Dendritic cell treated with granulocyte-macrophage colony-stimulating factor and Interleukin-4, amounts not matched to agents 40 ng/mL and 50 ng/mL, for 4 days (primary cell): ENCODE measurements around the gene MS4A3.
"Not testable (repeated sequence)": the region's sequence is repeated elsewhere in the genome, so short reads cannot be mapped to it uniquely, and the experiment has no call there.

Experiments
- H3K27ac Mint-ChIP-seq: one replicate; pipeline ENCODE4 v1.8.0; 2022; ENCODE audit warnings: mild to moderate bottlenecking, mixed read lengths
- H3K27me3 Mint-ChIP-seq: one replicate; pipeline ENCODE4 v1.8.0; 2022; ENCODE audit warnings: mild to moderate bottlenecking, mixed read lengths
- H3K36me3 Mint-ChIP-seq: one replicate; pipeline ENCODE4 v1.8.0; 2022; ENCODE audit warnings: low read depth, mixed read lengths
- H3K4me1 Mint-ChIP-seq: one replicate; pipeline ENCODE4 v1.8.0; 2022; ENCODE audit warnings: low read depth, mixed read lengths
- H3K4me3 Mint-ChIP-seq: one replicate; pipeline ENCODE4 v1.8.0; 2022; ENCODE audit warnings: mild to moderate bottlenecking, moderate library complexity, mixed read lengths
- H3K9me3 Mint-ChIP-seq: one replicate; pipeline ENCODE4 v1.8.0; 2022; ENCODE audit warnings: mixed read lengths
- intact Hi-C: fragments of 100-400 bp; cut with micrococcal nuclease; formaldehyde crosslinking; loops from one replicate; pipeline ENCODE4 v1.15.0; 2022

Gene MS4A3

GRCh38 chr11:60056349-60056969 is at the start of gene MS4A3:
Gene MS4A3, plus strand, starts transcription at chr11:60056665. Its CDS starts 4,496 bp downstream, at chr11:60061161.
- Mint-ChIP-seq H3K36me3 (no peaks in the 10 kb centered on the region), H3K27ac (no peak within 1 kb of the TSS), H3K4me3 (no peak within 1 kb of the TSS), H3K27me3 (no peaks in the 10 kb centered on the region), H3K4me1 (peaks cover 48% of the 10 kb centered on the region), H3K9me3 (no peaks in the 10 kb centered on the region)
- intact Hi-C loops, result no loop called here

GRCh38 chr11:60016881-60017280 is 39.6 kb upstream of the MS4A3 start, which contains the start of gene OOSP4B:
Gene OOSP4B, plus strand, starts transcription at chr11:60017181.
- Mint-ChIP-seq H3K4me3 (no peak within 1 kb of the TSS), H3K4me1 (no peaks in the 10 kb centered on the region), H3K27ac (no peak within 1 kb of the TSS)

GRCh38 chr11:60018058-60018457 is 38.4 kb upstream of the MS4A3 start:
- H3K4me1 Mint-ChIP-seq, result no peaks in the 10 kb centered on the region
- H3K27ac Mint-ChIP-seq, result no peak overlapping the region
- no peaks in the 10 kb centered on the region for H3K9me3 Mint-ChIP-seq
- no peaks in the 10 kb centered on the region for H3K36me3 Mint-ChIP-seq
- H3K27me3 Mint-ChIP-seq, result no peaks in the 10 kb centered on the region
- no peak overlapping the region for H3K4me3 Mint-ChIP-seq
- intact Hi-C loops, result no loop called here

More at GRCh38 chr11:60016881-60017280, 39.6 kb upstream of the MS4A3 start, which contains the start of gene OOSP4B:
- H3K9me3 Mint-ChIP-seq, result no peaks in the 10 kb centered on the region
- H3K27me3 Mint-ChIP-seq, result no peaks in the 10 kb centered on the region
- intact Hi-C loops, result no loop called here
- no peaks in the 10 kb centered on the region for H3K36me3 Mint-ChIP-seq

- H3K27ac Mint-ChIP-seq, H3K4me1 Mint-ChIP-seq, H3K4me3 Mint-ChIP-seq, H3K27me3 Mint-ChIP-seq, H3K36me3 Mint-ChIP-seq, H3K9me3 Mint-ChIP-seq, intact Hi-C loops: not testable (repeated sequence)
These were observed 36.1 kb upstream of the MS4A3 start for GRCh38 chr11:60020376-60020775.

GRCh38 chr11:60029015-60029632 is 27.3 kb upstream of the MS4A3 start:
- no peaks in the 10 kb centered on the region for H3K36me3 Mint-ChIP-seq
- no peak overlapping the region for H3K27ac Mint-ChIP-seq
- no peaks in the 10 kb centered on the region for H3K9me3 Mint-ChIP-seq
- H3K4me1 Mint-ChIP-seq, result no peaks in the 10 kb centered on the region
- no peak overlapping the region for H3K4me3 Mint-ChIP-seq
- intact Hi-C loops, result no loop called here
- no peaks in the 10 kb centered on the region for H3K27me3 Mint-ChIP-seq

GRCh38 chr11:60040109-60040508 is 16.4 kb upstream of the MS4A3 start, which contains the start of gene OOSP2:
Gene OOSP2, plus strand, starts transcription at chr11:60040409. Its CDS starts 51 bp downstream, at chr11:60040460.
- Mint-ChIP-seq H3K27me3 (no peaks in the 10 kb centered on the region), H3K9me3 (no peaks in the 10 kb centered on the region), H3K4me3 (no peak within 1 kb of the TSS), H3K27ac (no peak within 1 kb of the TSS), H3K4me1 (no peaks in the 10 kb centered on the region), H3K36me3 (no peaks in the 10 kb centered on the region)
- intact Hi-C loops, result no loop called here

GRCh38 chr11:60050422-60050821 is 6.0 kb upstream of the MS4A3 start:
- H3K9me3 Mint-ChIP-seq, H3K27me3 Mint-ChIP-seq, intact Hi-C loops, H3K4me3 Mint-ChIP-seq, H3K27ac Mint-ChIP-seq, H3K4me1 Mint-ChIP-seq, H3K36me3 Mint-ChIP-seq: not testable (repeated sequence)

- H3K27me3 Mint-ChIP-seq, H3K36me3 Mint-ChIP-seq, H3K4me3 Mint-ChIP-seq, H3K9me3 Mint-ChIP-seq, intact Hi-C loops, H3K27ac Mint-ChIP-seq: not testable (repeated sequence)
- H3K4me1 Mint-ChIP-seq, result peaks cover 12% of the 10 kb centered on the region
These were observed 5.6 kb upstream of the MS4A3 start for GRCh38 chr11:60050839-60051238.

- intact Hi-C loops, result no loop called here
- no peaks in the 10 kb centered on the region for H3K9me3 Mint-ChIP-seq
- H3K36me3 Mint-ChIP-seq, result no peaks in the 10 kb centered on the region
- no peak overlapping the region for H3K27ac Mint-ChIP-seq
- H3K4me3 Mint-ChIP-seq, result no peak overlapping the region
- H3K27me3 Mint-ChIP-seq, result no peaks in the 10 kb centered on the region
- peaks cover 55% of the 10 kb centered on the region for H3K4me1 Mint-ChIP-seq
These were observed 2.6 kb downstream of the MS4A3 start for GRCh38 chr11:60059052-60059451.

GRCh38 chr11:60059521-60060240 is 3.2 kb downstream of the MS4A3 start:
- Mint-ChIP-seq H3K27me3 (no peaks in the 10 kb centered on the region), H3K36me3 (no peaks in the 10 kb centered on the region), H3K4me1 (peaks cover 54% of the 10 kb centered on the region), H3K4me3 (no peak overlapping the region), H3K9me3 (no peaks in the 10 kb centered on the region), H3K27ac (no peak overlapping the region)
- intact Hi-C loops, result no loop called here

- H3K4me3 Mint-ChIP-seq, result no peak overlapping the region
- no peaks in the 10 kb centered on the region for H3K36me3 Mint-ChIP-seq
- H3K27ac Mint-ChIP-seq, result no peak overlapping the region
- peaks cover 12% of the 10 kb centered on the region for H3K4me1 Mint-ChIP-seq
- H3K9me3 Mint-ChIP-seq, result no peaks in the 10 kb centered on the region
- no peaks in the 10 kb centered on the region for H3K27me3 Mint-ChIP-seq
- intact Hi-C loops, result no loop called here
These were observed 7.6 kb downstream of the MS4A3 start for GRCh38 chr11:60064111-60064510.

- intact Hi-C loops, result no loop called here
- Mint-ChIP-seq H3K9me3 (no peaks in the 10 kb centered on the region), H3K4me1 (peaks cover 7% of the 10 kb centered on the region), H3K27me3 (no peaks in the 10 kb centered on the region), H3K36me3 (no peaks in the 10 kb centered on the region), H3K4me3 (no peak overlapping the region), H3K27ac (no peak overlapping the region)
These were observed 9.3 kb downstream of the MS4A3 start for GRCh38 chr11:60065801-60066200.

- H3K4me3 Mint-ChIP-seq, result no peak overlapping the region
- peaks cover 3% of the 10 kb centered on the region for H3K27me3 Mint-ChIP-seq
- no peaks in the 10 kb centered on the region for H3K36me3 Mint-ChIP-seq
- intact Hi-C loops, result no loop called here
- no peaks in the 10 kb centered on the region for H3K4me1 Mint-ChIP-seq
- no peaks in the 10 kb centered on the region for H3K9me3 Mint-ChIP-seq
- no peak overlapping the region for H3K27ac Mint-ChIP-seq
These were observed 13.0 kb downstream of the MS4A3 start for GRCh38 chr11:60069450-60069849.

GRCh38 chr11:60071644-60072043 is 15.2 kb downstream of the MS4A3 start:
- H3K9me3 Mint-ChIP-seq, H3K4me1 Mint-ChIP-seq, intact Hi-C loops, H3K27ac Mint-ChIP-seq, H3K36me3 Mint-ChIP-seq, H3K27me3 Mint-ChIP-seq, H3K4me3 Mint-ChIP-seq: not testable (repeated sequence)
